ENCODE results near the gene RNF146. TPM values are rescaled to one million over a fixed set of nuclear protein-coding genes. Genes with fewer than 3 reads are reported as not detected.

The RNF146 gene
- total and polyA plus RNA-seq, 2 of the 13 experiments (the other 11 are each of a cell fraction or from before 2014, with no cell fraction given) = 18.8 to 27.6 TPM

GRCh38 chr6:127297502-127298070, 30.9 kb downstream of the RNF146 start:
- CTCF ChIA-PET (ENCODE audit: low intra/inter-chr PET ratio, low total read pairs) = interaction anchor here (0.8 kb wide), 1 partner anchor 31 kb away, joined by 3 read pairs; the partner anchor contains the start of gene RNF146
- in situ Hi-C loops (cut with HindIII; ENCODE audit: extremely low pct_ligation_motif_present, low pct_unique_long_range_greater_than_20kb) (no loop called here), intact Hi-C loops (cut with micrococcal nuclease; ENCODE audit: unreplicated experiment) (loop anchor here (2.0 kb wide), 1 partner anchor 45 kb away; the partner anchor contains the start of gene ECHDC1)
- Histone ChIP-seq H4K20me1 (ENCODE audit: insufficient read depth, low read length) (no peaks in the 10 kb centered on the region; the same call in 1 of the 2 replicates), H3K9ac (ENCODE audit: insufficient read depth, low read depth, low read length) (peak overlapping the region; percentile 50; the same call in 1 of the 2 replicates), H2AFZ (ENCODE audit: low read length) (no peak overlapping the region), H3K4me1 (ENCODE audit: insufficient read depth, low read length) (peaks cover 22% of the 10 kb centered on the region), H3K9me3 (ENCODE audit: low read length) (no peaks in the 10 kb centered on the region), H3K4me3 (replicated peaks in 1 of 3; ENCODE audit: insufficient read depth in 1 of 3, low read depth in 2 of 3, low read length in 3 of 3) (peak overlapping the region in 1 of 3 experiments; percentile 18; a peak in 1 of 6 replicates), H3K79me2 (ENCODE audit: insufficient read depth, low read length) (no peaks in the 10 kb centered on the region), H3K27me3 (ENCODE audit: control insufficient read depth in 1 of 2, insufficient read depth in 2 of 2, low read length in 2 of 2) (no peaks in the 10 kb centered on the region), H3K27ac (ENCODE audit: extremely low read length, insufficient read depth, low read length) (peak overlapping the region; percentile 54), H3K36me3 (replicated peaks in 1 of 2; ENCODE audit: control insufficient read depth in 1 of 2, insufficient read depth in 2 of 2, low read length in 2 of 2) (peaks cover 1 to 10% of the 10 kb centered on the region in 2 experiments; a peak in 4 of 5 replicates), H3K4me2 (ENCODE audit: low read depth, low read length) (peak overlapping the region; percentile 66)
- peak; percentile 90 for DNase-seq (ENCODE audit: low spot score)
- peak; percentile 93 for ATAC-seq
- peak; percentile 62 for FAIRE-seq
- WGBS (ENCODE audit: low lambda C conversion rate) = 20% methylated on average over 4 of the region's 4 CpGs
- POLR2A ChIA-PET = interaction anchor here (1.1 to 3.9 kb wide), 5 partner anchors 12 to 45 kb away, joined by 3 to 37 read pairs (median 5); partner anchors contain the start of gene RNF146
- BruUV-seq (replicated peaks) = no TSS peak
- TF ChIP-seq ATF5 (CRISPR knock-in tag; IDR thresholded peaks at IDR 0.05; ENCODE audit: low read depth) = no peak
- peak; percentile 51; the same call in 1 of the 2 replicates for TF ChIP-seq ZNF503 (CRISPR knock-in tag; IDR thresholded peaks at IDR 0.05)
- no peak for TF ChIP-seq HBP1 (CRISPR knock-in tag; IDR thresholded peaks at IDR 0.05; ENCODE audit: low read depth)
- TF ChIP-seq GPN1 (CRISPR knock-in tag; IDR thresholded peaks at IDR 0.05; ENCODE audit: borderline replicate concordance) = no peak
- no peak for TF ChIP-seq ZNF878 (CRISPR knock-in tag; IDR thresholded peaks at IDR 0.05)
- TF ChIP-seq GLI4 (CRISPR knock-in tag; IDR thresholded peaks at IDR 0.05; ENCODE audit: borderline replicate concordance) = no peak
- no peak for TF ChIP-seq ZNF710 (CRISPR knock-in tag; IDR thresholded peaks at IDR 0.05; ENCODE audit: borderline replicate concordance)
- TF ChIP-seq RBAK (CRISPR knock-in tag; IDR thresholded peaks at IDR 0.05) = no peak
- no peak for TF ChIP-seq KLF12 (CRISPR knock-in tag; IDR thresholded peaks at IDR 0.05; ENCODE audit: borderline replicate concordance)
- TF ChIP-seq ZNF749 (CRISPR knock-in tag; IDR thresholded peaks at IDR 0.05; ENCODE audit: borderline replicate concordance) = no peak
- TF ChIP-seq ZBTB10 (CRISPR knock-in tag; IDR thresholded peaks at IDR 0.05; ENCODE audit: borderline replicate concordance) = peak; percentile 17; the same call in 1 of the 2 replicates
- peak; percentile 18; the same call in 1 of the 2 replicates for TF ChIP-seq NR2F2 (IDR thresholded peaks at IDR 0.05; ENCODE audit: borderline replicate concordance, low read depth)
- no peak for TF ChIP-seq RFX1 (IDR thresholded peaks at IDR 0.05)
- TF ChIP-seq PCBP1 (IDR thresholded peaks at IDR 0.05; ENCODE audit: borderline replicate concordance, low read depth, low read length) = no peak
